LNCaP clone FGC (cell line): Measurements from ENCODE around the gene CCNF.
"Not testable (repeated sequence)": the region's sequence is repeated elsewhere in the genome, so short reads cannot be mapped to it uniquely, and the experiment has no call there.

Experiments used
- DNase-seq: peaks from one replicate; pipeline ENCODE4 v3.0.0-alpha.2; 2011; ENCODE audit warnings: low read depth
- H3K4me3 ChIP-seq: 2 replicates; pipeline ENCODE4 v1.5.1; 2011; ENCODE audit warnings: mild to moderate bottlenecking, low read depth, low read length, control low read depth
- TF ChIP-seq, protein P1 (sequence below): IDR thresholded peaks from 2 replicates; pipeline ENCODE4 v1.5.1; 2012; ENCODE audit warnings: mild to moderate bottlenecking; ENCODE audit not compliant: control insufficient read depth, insufficient read depth; ENCODE audit errors: extremely low read depth

CCNF gene

DNA sequence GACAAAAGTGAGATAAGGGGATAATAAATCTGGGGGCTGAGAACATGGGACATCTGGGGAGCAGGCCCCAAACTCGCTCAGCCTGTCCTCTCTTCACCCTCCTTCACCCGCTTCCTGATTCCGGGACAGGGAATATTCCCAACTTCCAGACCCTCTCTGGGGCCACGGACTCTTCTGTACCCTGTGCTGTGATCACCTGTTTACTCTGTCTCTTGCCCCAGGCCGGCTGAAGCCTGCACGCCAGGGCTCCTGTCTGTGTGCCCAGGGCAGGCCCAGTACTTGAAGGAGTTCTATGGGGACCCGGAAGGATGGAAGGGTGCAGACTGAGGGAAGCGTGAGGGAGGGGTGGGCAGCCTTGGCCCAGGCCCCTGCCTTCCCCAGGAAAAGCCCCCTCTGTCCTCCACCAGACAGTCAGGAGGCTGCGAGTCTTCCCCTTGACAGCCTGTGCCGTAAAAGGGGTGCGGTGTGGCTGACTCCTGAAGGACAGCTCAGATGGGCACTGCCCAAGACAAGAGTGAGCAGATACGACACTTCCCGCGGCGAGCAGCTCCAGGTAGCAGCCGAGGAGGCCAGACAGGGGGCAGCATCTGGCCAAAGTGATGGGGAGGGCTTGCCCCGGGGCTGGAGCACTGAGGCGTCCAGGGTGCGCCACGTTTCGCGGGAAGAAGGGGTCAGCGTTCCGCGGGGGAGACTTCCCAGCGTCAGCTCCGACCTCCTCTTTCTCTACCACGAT is 1.0 kb upstream of the CCNF start:
- DNase-seq = no peak

GRCh38 chr16:2428784-2429033 is 538 bp upstream of the CCNF start:
- DNase-seq = no peak
- H3K4me3 ChIP-seq = peak overlapping the region; percentile 78
- TF ChIP-seq, protein P1, sequence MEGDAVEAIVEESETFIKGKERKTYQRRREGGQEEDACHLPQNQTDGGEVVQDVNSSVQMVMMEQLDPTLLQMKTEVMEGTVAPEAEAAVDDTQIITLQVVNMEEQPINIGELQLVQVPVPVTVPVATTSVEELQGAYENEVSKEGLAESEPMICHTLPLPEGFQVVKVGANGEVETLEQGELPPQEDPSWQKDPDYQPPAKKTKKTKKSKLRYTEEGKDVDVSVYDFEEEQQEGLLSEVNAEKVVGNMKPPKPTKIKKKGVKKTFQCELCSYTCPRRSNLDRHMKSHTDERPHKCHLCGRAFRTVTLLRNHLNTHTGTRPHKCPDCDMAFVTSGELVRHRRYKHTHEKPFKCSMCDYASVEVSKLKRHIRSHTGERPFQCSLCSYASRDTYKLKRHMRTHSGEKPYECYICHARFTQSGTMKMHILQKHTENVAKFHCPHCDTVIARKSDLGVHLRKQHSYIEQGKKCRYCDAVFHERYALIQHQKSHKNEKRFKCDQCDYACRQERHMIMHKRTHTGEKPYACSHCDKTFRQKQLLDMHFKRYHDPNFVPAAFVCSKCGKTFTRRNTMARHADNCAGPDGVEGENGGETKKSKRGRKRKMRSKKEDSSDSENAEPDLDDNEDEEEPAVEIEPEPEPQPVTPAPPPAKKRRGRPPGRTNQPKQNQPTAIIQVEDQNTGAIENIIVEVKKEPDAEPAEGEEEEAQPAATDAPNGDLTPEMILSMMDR = no peak

More for the DNA sequence above, 1.0 kb upstream of the CCNF start:
- TF ChIP-seq, protein P1 = peak; percentile 20; the same call in 1 of the 2 replicates
- peak overlapping the region; percentile 78 for H3K4me3 ChIP-seq

- peak overlapping the region; percentile 78 for H3K4me3 ChIP-seq
- TF ChIP-seq, protein P1 = peak; percentile 55
- DNase-seq = peak; percentile 54
Measured at GRCh38 chr16:2429771-2430663, 770 bp downstream of the CCNF start.

DNA sequence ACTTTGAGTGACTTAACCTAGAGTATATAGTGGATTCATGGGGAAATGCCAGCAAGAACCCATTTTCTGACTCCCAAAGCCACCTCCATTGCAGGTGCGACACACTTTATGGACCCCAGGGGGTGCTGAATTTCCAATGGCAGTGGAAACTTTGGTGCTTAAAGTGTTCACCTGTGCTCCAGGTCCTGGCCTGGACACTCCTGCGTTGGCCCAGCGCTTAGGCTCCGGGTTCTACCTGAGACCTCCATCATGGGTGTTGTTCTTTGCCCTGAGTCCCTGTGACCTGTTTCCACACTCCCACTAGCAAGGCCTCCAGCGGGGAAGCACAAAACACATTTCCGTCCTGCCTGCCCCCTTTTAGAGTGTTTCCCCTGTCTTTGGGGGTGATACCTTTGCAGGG is 3.0 kb downstream of the CCNF start:
- TF ChIP-seq, protein P1 = no peak
- no peak for DNase-seq
- no peak overlapping the region for H3K4me3 ChIP-seq

- H3K4me3 ChIP-seq = no peak overlapping the region
- TF ChIP-seq, protein P1 = no peak
Measured at GRCh38 chr16:2432801-2433505, 3.7 kb downstream of the CCNF start.

DNA sequence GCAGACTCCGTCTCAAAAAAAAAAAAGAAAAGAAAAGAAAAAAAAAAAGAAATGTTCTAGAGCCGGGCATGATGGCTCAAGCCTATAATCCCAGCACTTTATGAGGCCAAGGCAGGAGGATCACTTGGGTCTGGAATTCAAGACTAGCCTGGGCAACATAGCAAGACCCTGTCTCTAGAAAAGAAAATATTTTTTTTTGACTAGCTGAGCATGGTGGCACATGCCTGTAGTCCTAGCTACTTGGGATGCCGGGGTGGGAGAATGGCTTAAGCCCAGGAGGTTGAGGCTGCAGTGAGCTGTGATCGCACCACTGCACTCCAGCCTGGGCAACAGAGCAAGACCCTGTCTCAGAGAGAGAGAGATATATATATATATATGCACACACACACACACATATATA is 6.0 kb downstream of the CCNF start:
- not testable (repeated sequence) for DNase-seq, H3K4me3 ChIP-seq

More at GRCh38 chr16:2432801-2433505, 3.7 kb downstream of the CCNF start:
- DNase-seq = no peak

- DNase-seq = no peak
- no peak overlapping the region for H3K4me3 ChIP-seq
- TF ChIP-seq, protein P1 = no peak
Measured at GRCh38 chr16:2436110-2436509, 6.9 kb downstream of the CCNF start.
